OCI-LY3 (cell line): ENCODE results near the gene GPR142.

Experiments used
- H2AFZ ChIP-seq: fragments of 200-600, 300-600 bp; shearing (Covaris generic); 2 replicates; pipeline ENCODE4 v1.6.0; 2014; ENCODE audit warnings: antibody characterized with exemption, low read depth, low read length
- H3K27ac ChIP-seq: fragments of 200-600, 300-600 bp; sonication (generic); 2 replicates; pipeline ENCODE4 v1.5.1; 2014; ENCODE audit warnings: mild to moderate bottlenecking, low read length, moderate library complexity, mixed read lengths
- H3K27me3 ChIP-seq: fragments of 200-600, 300-600 bp; sonication (generic); 2 replicates; pipeline ENCODE4 v1.6.1; 2014; ENCODE audit warnings: low read depth, low read length, mixed read lengths
- H3K36me3 ChIP-seq: fragments of 200-600, 300-600 bp; sonication (generic); replicated peaks from 2 replicates; pipeline ENCODE3; 2014; ENCODE audit warnings: low read depth, low read length, mixed read lengths
- H3K4me1 ChIP-seq: fragments of 300-600, 200-600 bp; sonication (generic); 2 replicates; pipeline ENCODE4 v1.6.1; 2014; ENCODE audit warnings: low read length, mixed read lengths
- H3K4me2 ChIP-seq: fragments of 200-600, 300-600 bp; sonication (generic); 2 replicates; pipeline ENCODE4 v1.6.1; 2014; ENCODE audit warnings: low read length, mixed read lengths
- H3K4me3 ChIP-seq: fragments of 300-600, 200-600 bp; sonication (generic); 2 replicates; pipeline ENCODE4 v1.5.1; 2014; ENCODE audit warnings: antibody characterized with exemption, mild to moderate bottlenecking, low read length, moderate library complexity
- H3K79me2 ChIP-seq: fragments of 300-600, 200-600 bp; shearing (Covaris generic); 2 replicates; pipeline ENCODE4 v1.6.1; 2014; ENCODE audit warnings: mild to moderate bottlenecking, low read length, mixed read lengths
- H3K9ac ChIP-seq: fragments of 300-600, 200-600 bp; shearing (Covaris generic); 2 replicates; pipeline ENCODE4 v1.6.0; 2014; ENCODE audit warnings: mild to moderate bottlenecking, low read length, moderate library complexity
- H3K9me3 ChIP-seq: fragments of 200-600, 300-600 bp; shearing (Covaris generic); 2 replicates; pipeline ENCODE4 v1.6.1; 2014; ENCODE audit warnings: low read length, mixed read lengths; ENCODE audit not compliant: insufficient read depth
- H4K20me1 ChIP-seq: fragments of 200-600, 300-600 bp; sonication (generic); 2 replicates; pipeline ENCODE4 v1.6.1; 2016; ENCODE audit warnings: low read length, mixed read lengths; ENCODE audit not compliant: insufficient read depth
- EZH2phosphoT487 ChIP-seq: fragments of 200-600 bp; shearing (Covaris generic); IDR thresholded peaks from 2 replicates; pipeline ENCODE4 v1.6.1; 2018; ENCODE audit warnings: antibody characterized with exemption, mixed run types, low read depth
- TF ChIP-seq, protein P1 (sequence below): fragments of 200-600, 300-600 bp; sonication (generic); IDR thresholded peaks from 2 replicates; pipeline ENCODE4 v1.5.1; 2014; ENCODE audit warnings: antibody characterized with exemption, low read length, low read depth

The GPR142 gene

DNA sequence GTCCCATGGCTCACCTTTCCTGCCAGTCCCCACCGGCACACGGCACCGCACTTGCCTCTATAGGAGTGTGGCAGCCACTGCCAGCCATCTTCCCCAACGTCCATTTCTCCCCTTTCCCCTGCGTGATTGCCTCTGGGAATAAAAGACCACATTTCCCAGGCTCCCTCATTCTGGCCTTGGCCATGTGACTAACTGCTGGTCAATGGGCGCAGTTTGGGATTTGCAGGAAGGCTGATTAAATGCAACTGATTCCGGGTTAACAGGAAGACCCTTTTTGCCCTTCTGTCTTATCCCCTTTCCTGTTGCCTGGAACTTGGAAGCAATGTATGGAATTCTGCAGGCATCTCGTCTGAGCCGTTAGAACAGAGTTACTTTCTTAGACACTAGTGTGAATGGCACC, 8.6 kb upstream of the GPR142 start:
- H3K27me3 ChIP-seq = no peaks in the 10 kb centered on the region; the same call in 1 of the 2 replicates

DNA sequence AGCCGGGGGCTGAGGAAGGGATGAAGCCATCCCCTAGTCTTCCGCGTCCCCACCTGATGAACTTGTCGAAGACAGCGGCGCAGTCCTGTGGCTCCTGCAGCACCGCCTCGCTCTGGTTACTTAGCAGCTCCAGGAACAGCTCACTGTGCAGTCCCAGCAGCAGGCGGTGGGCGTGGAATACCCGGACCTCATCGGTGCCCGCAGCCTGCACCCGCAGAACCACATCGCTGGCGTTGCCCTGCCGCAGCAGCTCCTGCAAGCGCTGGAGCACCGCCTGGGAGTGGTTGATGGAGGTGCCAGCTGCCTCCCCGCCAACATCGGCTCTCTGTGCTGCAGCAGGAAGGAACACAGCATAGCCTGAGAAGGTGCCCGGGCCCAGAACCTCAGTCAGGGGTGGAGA, 7.4 kb upstream of the GPR142 start:
- no peak overlapping the region for H3K4me2 ChIP-seq
- H3K27ac ChIP-seq = no peak overlapping the region
- H3K36me3 ChIP-seq = no peaks in the 10 kb centered on the region
- H3K4me1 ChIP-seq = no peaks in the 10 kb centered on the region
- H2AFZ ChIP-seq = no peak overlapping the region
- H3K4me3 ChIP-seq = no peak overlapping the region
- H3K79me2 ChIP-seq = no peaks in the 10 kb centered on the region
- TF ChIP-seq, protein P1, sequence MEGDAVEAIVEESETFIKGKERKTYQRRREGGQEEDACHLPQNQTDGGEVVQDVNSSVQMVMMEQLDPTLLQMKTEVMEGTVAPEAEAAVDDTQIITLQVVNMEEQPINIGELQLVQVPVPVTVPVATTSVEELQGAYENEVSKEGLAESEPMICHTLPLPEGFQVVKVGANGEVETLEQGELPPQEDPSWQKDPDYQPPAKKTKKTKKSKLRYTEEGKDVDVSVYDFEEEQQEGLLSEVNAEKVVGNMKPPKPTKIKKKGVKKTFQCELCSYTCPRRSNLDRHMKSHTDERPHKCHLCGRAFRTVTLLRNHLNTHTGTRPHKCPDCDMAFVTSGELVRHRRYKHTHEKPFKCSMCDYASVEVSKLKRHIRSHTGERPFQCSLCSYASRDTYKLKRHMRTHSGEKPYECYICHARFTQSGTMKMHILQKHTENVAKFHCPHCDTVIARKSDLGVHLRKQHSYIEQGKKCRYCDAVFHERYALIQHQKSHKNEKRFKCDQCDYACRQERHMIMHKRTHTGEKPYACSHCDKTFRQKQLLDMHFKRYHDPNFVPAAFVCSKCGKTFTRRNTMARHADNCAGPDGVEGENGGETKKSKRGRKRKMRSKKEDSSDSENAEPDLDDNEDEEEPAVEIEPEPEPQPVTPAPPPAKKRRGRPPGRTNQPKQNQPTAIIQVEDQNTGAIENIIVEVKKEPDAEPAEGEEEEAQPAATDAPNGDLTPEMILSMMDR = no peak
- TF ChIP-seq EZH2phosphoT487 = no peak
- no peaks in the 10 kb centered on the region for H3K27me3 ChIP-seq
- H3K9ac ChIP-seq = no peak overlapping the region
- H3K9me3 ChIP-seq = no peaks in the 10 kb centered on the region
- H4K20me1 ChIP-seq = no peaks in the 10 kb centered on the region

More for the DNA sequence above, 8.6 kb upstream of the GPR142 start:
- Histone ChIP-seq H3K27ac (no peak overlapping the region), H3K36me3 (no peaks in the 10 kb centered on the region), H3K9ac (no peak overlapping the region), H4K20me1 (no peaks in the 10 kb centered on the region), H2AFZ (no peak overlapping the region), H3K4me1 (no peaks in the 10 kb centered on the region), H3K9me3 (no peaks in the 10 kb centered on the region), H3K4me3 (no peak overlapping the region), H3K4me2 (no peak overlapping the region), H3K79me2 (no peaks in the 10 kb centered on the region)
- TF ChIP-seq EZH2phosphoT487 = no peak
- TF ChIP-seq, protein P1 = no peak

DNA sequence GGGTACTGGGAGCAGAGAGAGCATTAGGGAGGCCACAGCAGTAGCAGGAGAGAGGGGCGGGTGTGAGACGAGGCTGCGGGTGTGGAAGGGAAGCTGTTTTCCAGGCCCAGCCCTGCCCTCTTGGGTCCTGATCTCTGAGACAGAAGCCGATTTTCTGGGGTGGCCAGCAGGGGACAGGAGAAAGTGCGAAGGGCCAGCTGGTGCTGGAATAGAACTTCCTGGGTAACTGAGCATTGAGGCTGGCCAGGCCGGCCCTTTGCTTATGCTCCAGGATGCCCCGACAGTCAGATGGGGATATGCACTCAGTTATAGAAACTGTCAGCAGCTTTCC, 6.4 kb upstream of the GPR142 start:
- Histone ChIP-seq H3K9me3 (no peaks in the 10 kb centered on the region), H3K9ac (no peak overlapping the region), H2AFZ (no peak overlapping the region), H4K20me1 (no peaks in the 10 kb centered on the region), H3K79me2 (no peaks in the 10 kb centered on the region), H3K4me1 (no peaks in the 10 kb centered on the region), H3K4me2 (no peak overlapping the region), H3K36me3 (no peaks in the 10 kb centered on the region), H3K27me3 (no peaks in the 10 kb centered on the region), H3K4me3 (no peak overlapping the region), H3K27ac (no peak overlapping the region)
- no peak for TF ChIP-seq EZH2phosphoT487
- TF ChIP-seq, protein P1 = no peak

- H4K20me1 ChIP-seq = no peaks in the 10 kb centered on the region
- H3K4me2 ChIP-seq = no peak within 1 kb of the TSS
- H3K4me3 ChIP-seq = no peak within 1 kb of the TSS
- H3K9ac ChIP-seq = no peak within 1 kb of the TSS
- no peak for TF ChIP-seq EZH2phosphoT487
- TF ChIP-seq, protein P1 = peak; percentile 30
- no peak within 1 kb of the TSS for H3K27ac ChIP-seq
- no peaks in the 10 kb centered on the region for H3K36me3 ChIP-seq
- H2AFZ ChIP-seq = no peak within 1 kb of the TSS
- no peaks in the 10 kb centered on the region for H3K4me1 ChIP-seq
- no peaks in the 10 kb centered on the region for H3K79me2 ChIP-seq
- no peaks in the 10 kb centered on the region for H3K9me3 ChIP-seq
- no peaks in the 10 kb centered on the region for H3K27me3 ChIP-seq
Observed at GRCh38 chr17:74361230-74362068, 5.9 kb upstream of the GPR142 start, which contains the start of gene BTBD17. BTBD17 (minus strand) TSS chr17:74361868; CDS start chr17:74361819, 49 bp downstream.
